Activated CD8-positive, alpha-beta memory T cell treated with anti-CD3 and anti-CD28 coated beads, Interleukin-2, amount 50 U/mL, for 1 hour (primary cell): ENCODE results near the gene KCNQ2.
A peak's percentile ranks its signal among the peaks of the same experiment; 100 is the strongest.

Experiments
- DNase-seq: peaks from one replicate; pipeline ENCODE4 v3.0.0-alpha.2; 2020; ENCODE audit errors: extremely low read depth

Gene KCNQ2

DNA sequence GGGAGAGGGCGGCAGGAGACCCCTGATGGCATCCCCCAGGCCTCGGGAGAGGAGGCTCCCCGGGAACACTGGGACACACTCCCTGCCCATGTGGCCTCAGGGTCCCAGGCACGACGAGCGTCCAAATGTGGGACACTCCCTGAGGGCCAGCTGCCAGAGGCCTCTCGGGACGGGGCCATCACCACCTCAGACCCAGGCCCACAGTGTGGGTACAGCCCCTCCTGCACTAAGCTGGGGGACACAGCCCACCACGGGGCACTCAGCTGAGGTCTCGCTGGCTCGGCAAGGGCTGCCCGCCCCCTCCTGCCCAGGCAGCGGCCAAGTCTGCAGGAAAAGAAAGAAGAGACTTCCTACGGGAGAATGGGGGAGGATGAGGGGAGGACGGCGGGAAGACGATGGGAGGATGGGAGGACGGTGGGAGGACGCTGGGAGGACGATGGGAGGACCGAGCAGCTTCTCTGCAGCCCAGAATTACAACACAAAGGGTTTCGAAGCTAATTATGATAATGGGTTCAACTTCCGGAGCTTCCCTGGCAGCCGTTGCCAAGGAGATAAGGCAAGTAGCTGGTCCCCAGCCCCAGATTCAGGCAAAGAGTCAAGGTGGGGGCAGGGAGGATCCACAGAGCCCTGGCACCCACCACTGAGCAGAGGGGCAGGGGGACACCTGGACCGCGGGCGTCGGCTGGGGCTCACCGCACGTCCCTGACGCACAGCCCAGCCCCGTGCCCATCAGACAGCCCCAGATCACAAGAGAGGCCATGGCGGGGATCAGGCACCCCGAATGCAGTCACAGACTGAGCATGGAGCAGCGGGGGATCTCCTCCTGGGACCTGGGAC lies 17.5 kb downstream of the KCNQ2 start:
- DNase-seq = no peak

DNA sequence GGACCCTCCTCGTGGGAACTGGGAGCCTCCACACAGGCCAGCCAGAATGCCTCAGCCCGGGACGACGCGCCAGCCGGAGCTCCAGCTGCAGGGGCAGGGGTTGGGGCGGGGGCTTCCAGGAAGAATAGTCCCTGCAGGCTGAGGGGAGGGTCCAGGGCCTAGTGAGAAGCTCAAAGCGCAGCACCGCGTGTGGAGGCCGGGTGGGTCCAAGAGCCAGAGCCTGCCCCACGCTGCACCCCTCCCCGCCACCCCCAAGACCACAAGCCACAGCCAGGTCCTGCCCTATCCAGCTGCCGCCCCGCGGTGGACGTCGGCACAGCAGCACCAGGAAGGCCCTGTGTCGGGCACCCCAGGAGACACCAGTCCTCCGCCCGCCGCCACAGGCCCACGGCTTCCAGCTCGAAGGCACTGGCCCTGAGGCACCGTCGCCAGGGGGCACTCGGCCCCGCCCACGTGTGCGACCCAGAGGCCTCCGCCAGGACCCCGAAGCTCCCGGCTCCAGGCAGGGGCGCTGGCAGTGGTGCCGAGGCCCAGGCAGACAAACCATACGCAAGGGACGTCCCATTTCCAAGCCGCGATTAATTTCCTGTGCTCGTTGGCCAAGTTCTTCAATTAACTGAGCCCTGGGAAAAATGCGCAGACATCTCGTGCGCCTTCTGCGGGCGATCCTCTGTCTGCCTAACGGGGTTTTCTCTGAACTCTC lies 19.5 kb downstream of the KCNQ2 start:
- no peak for DNase-seq

DNA sequence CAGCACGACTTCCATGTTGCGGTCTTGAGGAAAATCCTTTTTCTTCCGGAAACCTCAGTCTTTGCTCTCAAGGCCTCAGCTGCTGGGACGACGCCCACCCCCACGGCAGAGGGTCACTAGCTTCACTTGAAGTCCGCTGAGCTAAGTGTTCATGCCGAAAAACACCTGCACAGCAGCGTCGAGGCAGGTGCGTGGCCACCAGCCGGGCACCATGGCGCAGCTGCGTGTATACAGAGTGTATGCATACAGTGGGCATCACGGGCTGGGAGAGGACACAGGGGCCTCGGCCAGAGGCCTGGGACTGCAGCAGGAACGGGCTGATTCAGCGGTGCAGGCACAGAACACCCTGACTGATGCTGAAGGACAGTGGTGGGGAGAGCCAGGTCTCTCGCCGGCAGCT lies 20.1 kb downstream of the KCNQ2 start:
- DNase-seq = no peak

DNA sequence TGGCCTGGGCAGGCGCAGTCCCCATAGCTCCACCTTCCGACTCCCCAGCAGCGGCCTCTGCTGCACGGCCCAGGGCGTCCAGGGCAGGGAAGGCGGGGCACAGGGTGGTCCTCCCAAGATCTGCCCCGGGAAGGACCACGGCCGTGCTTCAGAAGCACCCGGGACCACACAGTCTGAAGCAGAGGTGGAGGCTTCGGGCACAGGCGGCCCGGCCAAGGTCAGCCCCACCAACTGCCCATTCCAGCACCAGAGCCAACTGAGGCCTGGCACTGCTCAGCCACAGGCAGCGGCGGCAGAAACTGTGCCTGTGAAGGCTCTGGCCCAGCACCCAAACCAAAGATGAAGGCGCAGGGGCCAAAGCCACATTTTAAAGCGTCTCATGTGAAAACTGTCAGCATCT lies 20.6 kb downstream of the KCNQ2 start:
- no peak for DNase-seq

DNA sequence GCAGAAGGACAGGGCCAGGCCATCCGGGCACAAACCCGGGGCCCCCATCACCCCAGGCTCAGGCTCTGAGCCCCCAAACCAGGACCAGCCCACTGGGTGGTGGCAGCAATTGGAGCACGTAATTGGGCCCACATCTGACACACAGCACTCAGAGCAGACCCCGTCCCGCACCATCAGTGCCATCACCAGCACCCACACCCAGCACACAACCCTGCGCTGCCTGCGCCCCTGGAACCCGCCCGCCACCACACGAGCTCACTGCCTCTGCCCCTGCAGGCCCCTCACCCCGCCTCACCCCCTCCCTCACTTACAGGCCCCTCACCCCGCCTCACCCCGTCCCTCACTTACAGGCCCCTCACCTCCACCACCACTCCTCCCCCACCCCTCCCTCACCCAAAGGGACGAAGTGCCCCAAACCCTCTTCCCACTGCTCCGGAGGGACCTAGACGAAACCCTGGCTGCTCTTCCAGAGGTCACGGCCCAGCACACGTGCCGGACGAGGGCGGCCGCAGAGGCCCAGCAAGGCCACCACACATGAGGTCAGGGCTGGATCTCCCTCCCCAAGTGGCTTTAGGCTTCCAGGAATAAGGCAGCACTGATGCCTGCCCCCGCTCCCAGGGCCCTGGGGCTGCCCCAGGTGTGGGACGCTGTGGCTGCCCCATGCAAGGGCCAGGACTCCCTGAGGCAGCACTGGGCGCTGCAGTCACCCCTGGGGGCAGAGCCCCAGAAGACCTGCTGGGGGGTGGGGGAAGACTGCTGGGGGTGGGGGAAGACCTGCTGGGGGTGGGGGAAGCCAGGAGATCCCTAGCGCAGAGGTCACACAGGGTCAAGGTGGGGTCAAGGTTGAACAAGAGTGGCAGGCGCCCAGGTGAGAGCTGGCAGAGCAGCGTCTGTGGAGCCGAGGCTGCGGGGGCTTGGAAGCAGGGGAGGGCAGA lies 22.4 kb downstream of the KCNQ2 start:
- DNase-seq = no peak

DNA sequence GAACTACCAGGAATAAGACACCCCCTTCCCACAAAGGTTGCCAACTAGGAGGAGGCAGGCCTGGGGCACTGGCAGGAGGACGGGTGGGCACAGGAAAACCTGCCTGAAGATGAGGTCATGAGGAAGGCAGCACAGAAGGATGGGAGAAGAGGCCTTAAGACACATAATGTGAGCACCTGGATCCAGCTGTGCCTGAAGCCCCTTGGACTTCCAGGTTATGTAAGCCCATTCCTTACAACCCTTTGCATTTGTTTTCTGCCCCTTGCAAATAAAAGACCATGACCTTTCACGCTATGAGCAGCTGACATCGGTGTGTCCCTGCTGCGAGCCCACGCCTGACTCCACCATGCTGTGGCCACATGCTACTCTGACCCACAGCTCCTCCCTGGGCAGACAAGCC lies 23.4 kb downstream of the KCNQ2 start:
- no peak for DNase-seq

DNA sequence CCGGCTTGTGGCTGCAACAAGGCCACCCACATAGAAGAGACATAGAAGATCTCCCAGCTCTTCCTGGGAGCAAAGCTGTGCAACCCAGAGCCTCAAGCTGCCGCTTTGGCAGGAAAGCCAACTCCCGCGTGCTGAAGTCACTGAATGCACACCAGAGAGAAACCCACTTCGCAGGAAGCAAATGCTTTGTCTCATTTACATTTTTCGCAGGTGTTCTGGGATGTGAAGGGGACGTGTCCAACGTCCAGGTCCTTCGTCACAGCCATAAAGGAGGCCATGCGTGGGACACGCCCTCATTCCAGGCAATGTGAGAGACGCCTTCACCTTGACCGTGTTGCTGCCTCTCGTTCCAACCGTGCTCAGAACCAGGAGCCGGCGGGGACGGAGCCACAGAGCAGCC lies 24.4 kb downstream of the KCNQ2 start:
- DNase-seq = no peak

DNA sequence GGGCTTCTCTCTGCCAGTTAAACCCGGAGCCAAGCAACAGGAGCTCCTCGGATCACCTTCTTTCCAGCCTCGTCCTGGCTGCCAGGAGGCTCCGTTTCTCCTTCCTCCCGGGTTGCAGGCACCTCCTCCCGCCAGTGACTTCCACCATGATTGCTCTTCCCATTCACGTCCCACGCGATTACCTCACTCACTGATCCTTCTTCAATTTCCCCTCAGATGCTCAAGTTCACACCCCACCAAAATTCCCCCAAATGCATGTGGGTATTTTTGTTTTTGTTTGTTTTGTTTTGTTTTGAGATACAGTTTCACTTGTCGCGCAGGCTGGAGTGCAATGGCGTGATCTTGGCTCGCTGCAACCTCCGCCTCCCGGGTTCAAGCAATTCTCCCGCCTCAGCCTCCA lies 25.1 kb downstream of the KCNQ2 start:
- DNase-seq = no peak

DNA sequence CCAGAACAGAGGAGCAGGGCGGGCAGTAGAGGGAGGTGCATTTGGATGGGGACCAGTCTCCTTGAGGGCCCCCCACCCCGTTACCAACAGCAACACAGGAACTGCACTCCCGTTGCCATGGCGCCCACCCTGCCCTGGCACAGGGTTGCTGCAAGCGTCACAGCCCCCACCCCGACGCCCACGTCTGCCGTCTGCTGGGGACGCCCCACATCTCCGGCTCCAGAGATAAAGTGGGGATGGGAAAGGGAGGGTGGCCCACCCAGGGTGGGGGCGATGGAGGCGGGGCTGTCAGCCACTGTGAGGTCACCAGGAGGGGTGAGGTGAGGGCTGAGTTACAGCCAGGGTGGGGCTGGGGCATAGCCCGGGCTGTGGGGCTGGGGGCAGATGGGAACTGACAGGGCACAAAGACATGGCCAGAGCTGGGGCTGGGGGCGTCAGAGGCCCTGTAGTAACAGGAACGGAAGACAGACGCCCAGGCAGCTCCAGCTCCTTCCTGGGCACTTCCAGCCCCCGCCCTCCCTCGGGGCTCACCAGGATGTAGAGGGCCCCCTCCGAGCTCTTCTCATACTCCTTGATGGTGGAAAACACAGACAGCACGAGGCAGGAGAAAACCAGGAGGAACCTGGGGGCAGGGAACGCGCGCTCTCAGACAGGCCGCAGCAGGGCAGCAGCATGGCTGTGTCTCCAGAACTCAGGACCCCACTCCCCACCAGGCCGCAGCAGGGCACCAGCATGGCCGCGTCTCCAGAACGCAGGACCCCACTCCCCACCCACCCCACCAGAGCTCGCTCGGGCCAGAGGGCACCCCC lies 26.0 kb downstream of the KCNQ2 start:
- no peak for DNase-seq

DNA sequence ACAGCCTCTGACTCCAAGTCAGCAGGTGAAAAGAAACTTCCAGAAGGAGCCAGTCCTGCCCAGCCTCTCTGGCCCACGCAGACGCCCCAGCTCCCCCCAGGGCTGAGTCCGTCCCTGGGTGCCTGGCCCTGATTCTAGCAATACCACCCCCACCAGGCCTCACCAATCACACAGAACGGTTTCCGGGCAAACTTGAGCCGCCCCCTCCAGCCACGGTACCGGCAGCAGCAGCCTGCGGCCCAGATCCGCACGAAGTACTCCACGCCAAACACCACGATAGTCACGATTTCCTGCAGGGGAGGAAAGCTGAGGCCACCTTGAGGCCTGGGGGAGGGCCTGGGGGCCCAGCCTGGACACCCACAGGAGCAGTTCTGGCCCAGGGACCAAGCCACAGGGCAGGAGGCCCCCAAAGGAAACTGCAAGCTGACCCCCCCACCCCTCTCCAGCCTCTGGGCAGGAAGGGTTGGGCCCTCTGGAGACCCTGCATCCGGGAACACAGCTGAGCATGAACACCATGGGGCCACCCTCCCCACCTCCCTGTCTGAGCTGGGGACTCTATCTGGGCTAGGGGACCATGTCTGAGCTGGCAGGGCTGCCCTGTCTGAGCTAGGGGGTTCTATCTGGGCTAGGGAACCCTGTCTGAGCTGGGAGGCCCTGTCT lies 27.2 kb downstream of the KCNQ2 start:
- no peak for DNase-seq

DNA sequence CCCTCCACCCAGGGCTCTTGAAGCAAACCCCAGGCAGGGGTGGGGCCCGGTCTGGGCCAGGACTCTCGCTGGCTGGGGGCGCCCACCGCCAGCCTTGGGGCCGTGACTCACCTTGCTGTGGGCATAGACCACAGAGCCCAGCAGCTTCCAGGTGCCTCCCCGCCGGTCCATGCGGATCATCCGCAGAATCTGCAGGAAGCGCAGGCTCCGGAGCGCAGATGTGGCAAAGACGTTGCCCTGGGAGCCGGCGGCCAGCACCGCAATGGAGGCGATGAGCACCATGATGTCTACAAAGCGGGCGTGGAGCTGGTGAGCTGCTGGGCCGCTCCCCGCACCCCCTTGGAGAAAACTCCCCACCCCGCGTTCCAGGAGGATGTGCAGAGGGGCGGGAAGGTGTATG lies 27.9 kb downstream of the KCNQ2 start:
- no peak for DNase-seq

DNA sequence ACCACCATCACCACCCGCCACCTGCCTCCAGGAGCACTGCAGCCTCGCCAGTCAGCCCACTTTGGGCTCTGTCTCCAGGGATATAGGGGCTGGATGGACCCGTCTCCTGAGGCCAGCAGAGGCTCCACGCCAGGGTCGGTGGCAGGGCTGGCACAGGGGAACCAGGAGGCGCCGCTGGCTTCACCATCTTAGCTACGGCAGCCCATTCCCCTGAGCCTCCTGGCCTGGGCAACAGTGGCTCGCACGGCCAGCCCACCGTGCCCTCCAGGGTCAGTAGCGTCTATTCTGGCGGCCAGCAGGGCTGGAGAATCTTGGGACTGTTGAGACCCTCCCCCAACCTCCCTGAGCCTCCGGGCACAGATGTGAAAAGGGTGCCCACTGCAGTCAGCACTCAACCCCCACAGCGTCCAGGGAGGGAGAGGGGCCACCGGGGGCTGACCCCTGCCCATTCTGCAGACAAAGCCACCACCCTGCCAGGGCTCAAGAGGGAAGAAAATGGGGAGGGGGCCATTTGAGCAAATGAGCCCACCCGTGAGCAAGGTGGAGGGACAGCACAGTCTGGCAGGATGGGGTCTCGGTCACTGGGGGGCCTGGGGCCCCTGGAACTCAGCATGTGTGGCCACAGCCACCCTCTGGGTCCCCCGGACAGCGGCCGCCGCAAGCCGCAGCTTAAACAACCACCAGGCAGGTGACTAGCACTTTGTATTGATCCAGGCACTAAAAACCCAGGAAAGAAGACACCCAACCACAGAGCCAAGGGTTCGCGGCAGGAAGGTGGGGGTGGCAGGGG lies 28.7 kb downstream of the KCNQ2 start:
- no peak for DNase-seq

DNA sequence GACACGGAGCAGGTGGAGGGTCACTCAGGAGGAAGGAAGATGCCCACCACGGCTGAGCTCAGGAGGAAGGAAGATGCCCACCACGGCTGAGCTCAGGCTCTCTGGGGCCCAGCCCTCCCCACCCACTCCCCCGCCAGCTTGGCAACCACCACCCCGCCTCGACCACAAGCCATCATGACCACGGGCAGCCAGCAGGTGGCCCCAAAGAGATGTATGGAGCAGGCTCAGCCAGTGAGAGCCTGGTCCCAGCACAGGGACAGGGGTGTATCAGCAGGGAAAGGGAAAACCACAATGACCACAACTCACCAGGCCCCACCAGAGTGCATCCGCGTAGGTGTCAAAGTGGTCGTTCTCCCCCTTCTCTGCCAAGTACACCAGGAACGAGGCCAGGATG lies 30.4 kb downstream of the KCNQ2 start:
- peak; percentile 20 for DNase-seq

DNA sequence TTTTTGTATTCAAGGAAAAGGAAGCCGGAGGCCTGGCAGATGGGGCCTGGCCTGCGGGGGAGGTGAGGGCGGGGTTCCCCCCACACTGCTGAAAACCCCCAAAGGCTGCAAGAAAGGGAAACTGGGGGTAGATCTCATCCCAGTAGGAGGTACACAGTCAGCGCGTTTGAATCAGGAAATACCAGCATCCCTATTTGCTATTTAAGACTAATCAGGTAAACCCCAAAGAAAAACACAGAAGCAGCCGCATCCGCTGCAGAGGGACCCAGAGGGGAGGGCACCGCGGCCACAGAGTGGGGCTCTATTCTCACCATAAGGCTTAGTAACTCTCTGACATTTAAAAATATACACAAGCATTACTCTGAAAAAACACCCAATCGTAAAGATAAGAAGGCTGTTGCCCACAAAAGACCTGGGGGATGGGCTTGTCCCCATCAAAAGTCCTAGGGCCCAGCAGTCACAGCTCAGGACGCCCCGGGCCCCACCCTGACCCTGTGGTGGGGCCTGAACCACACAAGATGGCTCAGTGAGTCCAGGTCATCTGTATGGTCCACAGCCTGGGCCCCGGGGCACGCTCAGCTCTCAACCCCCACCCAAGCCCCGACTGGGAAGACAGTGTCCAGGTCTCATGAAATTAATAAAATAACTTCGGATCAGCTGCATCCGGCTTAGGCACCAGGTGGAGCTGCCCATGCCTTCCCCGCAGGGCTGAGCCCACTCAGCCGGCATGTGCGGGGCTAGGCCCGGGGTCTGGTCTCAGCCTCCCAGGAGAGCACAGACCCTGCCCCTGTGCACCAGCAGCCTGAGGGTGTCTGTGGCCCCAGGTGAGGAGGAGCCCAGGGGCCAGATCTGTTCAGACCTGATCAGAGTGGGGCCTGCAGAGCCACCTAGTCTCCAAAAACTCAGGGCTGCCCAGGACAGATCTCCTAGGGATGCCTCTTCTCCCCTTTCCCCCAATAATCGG lies 31.0 kb downstream of the KCNQ2 start:
- no peak for DNase-seq

DNA sequence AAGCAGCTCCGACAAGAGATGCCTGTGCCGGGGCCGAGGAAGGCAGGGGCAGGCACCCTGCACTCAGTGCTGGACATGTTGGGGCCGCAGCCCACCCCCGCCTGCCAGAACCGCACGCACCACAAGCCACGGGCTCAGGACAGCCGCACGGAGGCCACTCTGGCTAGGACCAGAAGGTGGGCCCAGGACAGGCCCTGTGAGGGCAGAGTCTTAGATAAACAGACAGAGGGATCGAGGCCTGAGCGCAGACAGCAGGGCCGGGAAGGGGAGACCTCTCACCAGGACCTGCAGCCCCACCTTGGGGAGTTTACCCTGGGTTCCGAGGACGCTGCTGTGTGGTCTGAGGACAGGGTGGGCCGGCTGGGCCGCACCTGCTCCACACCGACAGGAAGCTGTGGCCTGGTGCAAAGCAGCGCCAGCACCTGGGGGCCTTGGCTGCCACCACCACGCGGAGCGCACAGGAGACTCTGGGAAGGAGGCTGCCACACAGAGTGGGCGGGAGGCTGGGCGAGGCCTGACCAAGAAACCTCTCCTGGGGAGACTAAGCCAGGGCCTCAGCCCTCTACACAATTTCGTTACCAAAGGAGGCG lies 32.0 kb downstream of the KCNQ2 start:
- no peak for DNase-seq

DNA sequence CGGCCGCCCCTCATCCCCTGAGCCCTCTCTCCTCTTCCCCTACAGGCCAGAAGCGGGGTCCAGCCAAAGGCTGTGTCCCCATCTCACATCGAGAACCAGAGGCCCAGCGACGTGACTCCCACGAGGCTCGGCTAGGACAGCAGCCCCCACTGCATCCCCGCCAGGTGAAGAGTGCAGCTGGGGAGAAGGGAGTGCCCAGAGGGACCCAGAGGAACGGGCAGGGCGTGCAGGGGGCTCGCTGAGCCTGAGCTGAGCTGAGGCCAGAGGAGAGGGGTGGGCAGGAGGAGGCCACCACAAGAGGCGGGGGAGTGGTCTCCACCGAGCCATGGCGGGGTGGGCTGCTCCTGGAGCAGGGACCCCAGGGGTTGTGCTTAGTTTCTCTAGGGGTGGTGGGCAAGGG lies 32.6 kb downstream of the KCNQ2 start:
- no peak for DNase-seq

DNA sequence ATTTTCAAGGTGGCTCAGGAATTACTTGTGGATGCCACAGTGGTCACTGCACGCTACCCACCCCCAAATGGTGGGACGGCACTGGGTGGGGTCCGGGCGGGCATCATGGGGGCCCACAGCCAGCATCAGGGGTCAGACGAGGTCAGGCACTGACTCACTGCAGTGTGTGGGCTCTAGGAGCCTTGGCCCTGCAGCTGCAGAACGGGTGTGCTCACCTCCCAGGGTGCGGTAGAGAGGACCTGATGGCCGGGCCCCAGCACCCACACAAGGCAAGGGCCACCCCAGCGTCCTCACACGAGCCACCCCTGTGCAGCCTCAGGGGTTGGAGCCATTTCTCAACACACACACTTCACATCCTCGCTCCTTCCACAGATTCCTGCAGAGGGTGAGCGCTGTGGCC lies 34.3 kb downstream of the KCNQ2 start:
- no peak for DNase-seq

DNA sequence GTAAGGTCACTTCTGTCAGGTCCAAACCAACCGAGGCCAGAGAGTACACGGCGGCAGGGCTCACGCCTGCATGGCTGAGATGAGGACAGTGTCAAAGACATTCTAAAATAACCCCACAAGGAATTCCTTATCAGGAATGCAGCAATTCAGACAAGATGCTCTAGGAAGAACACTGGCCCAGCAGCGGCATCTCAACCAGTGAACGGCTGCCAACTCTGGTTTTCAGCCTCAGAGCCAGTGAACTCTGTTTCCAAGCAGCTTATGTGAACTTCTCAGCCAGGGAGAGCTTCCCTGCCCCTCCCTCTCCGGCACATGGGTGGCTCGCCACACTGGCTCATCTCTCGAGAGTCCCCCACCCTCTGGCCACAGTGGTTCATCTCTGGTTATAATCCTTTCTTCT lies 36.9 kb downstream of the KCNQ2 start:
- DNase-seq = no peak
